ENCODE results near the gene THSD4. TPM values are rescaled to one million over a fixed set of nuclear protein-coding genes. Genes with fewer than 3 reads are reported as not detected.
"Not testable (repeated sequence)": the region's sequence is repeated elsewhere in the genome, so short reads cannot be mapped to it uniquely, and the experiment has no call there.

The THSD4 gene
- total RNA-seq, 2 experiments from 2014 or later = not detected

- Histone ChIP-seq H3K9me3 (ENCODE audit: control insufficient read depth in 1 of 2, insufficient read depth in 1 of 2, low read length in 2 of 2) (no peaks in the 10 kb centered on the region), H3K4me3 (ENCODE audit: low read length) (no peak overlapping the region), H3K27ac (ENCODE audit: low read depth in 1 of 2, low read length in 2 of 2) (no peak overlapping the region), H3K36me3 (ENCODE audit: insufficient read depth, low read length) (no peaks in the 10 kb centered on the region), H3K27me3 (ENCODE audit: control insufficient read depth in 1 of 2, insufficient read depth in 2 of 2, low read length in 2 of 2) (peaks cover 3 to 4% of the 10 kb centered on the region in 2 experiments), H3K4me1 (ENCODE audit: insufficient read depth, low read length) (no peaks in the 10 kb centered on the region)
- Mint-ChIP-seq H3K36me3 (ENCODE audit: low read depth) (no peaks in the 10 kb centered on the region), H3K27me3 (peaks cover 25% of the 10 kb centered on the region), H3K9me3 (no peaks in the 10 kb centered on the region), H3K27ac (no peak overlapping the region), H3K4me3 (no peak overlapping the region), H3K4me1 (ENCODE audit: low read depth) (no peaks in the 10 kb centered on the region)
- ChIA-PET POLR2A (no interaction called here), CTCF (no interaction called here)
- TF ChIP-seq, protein P1, sequence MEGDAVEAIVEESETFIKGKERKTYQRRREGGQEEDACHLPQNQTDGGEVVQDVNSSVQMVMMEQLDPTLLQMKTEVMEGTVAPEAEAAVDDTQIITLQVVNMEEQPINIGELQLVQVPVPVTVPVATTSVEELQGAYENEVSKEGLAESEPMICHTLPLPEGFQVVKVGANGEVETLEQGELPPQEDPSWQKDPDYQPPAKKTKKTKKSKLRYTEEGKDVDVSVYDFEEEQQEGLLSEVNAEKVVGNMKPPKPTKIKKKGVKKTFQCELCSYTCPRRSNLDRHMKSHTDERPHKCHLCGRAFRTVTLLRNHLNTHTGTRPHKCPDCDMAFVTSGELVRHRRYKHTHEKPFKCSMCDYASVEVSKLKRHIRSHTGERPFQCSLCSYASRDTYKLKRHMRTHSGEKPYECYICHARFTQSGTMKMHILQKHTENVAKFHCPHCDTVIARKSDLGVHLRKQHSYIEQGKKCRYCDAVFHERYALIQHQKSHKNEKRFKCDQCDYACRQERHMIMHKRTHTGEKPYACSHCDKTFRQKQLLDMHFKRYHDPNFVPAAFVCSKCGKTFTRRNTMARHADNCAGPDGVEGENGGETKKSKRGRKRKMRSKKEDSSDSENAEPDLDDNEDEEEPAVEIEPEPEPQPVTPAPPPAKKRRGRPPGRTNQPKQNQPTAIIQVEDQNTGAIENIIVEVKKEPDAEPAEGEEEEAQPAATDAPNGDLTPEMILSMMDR (IDR thresholded peaks at IDR 0.05) = no peak
- intact Hi-C loops (cut with DNase I, micrococcal nuclease) = no loop called here
- no peak for ATAC-seq (ENCODE audit: poor library complexity)
- DNase-seq = no peak
Measured at GRCh38 chr15:71664622-71665021, 549.4 kb downstream of the THSD4 start.

GRCh38 chr15:71666763-71667620 lies 551.7 kb downstream of the THSD4 start:
- Mint-ChIP-seq H3K27me3 (peaks cover 35% of the 10 kb centered on the region), H3K36me3 (ENCODE audit: low read depth) (no peaks in the 10 kb centered on the region), H3K4me3 (no peak overlapping the region), H3K9me3 (no peaks in the 10 kb centered on the region), H3K4me1 (ENCODE audit: low read depth) (no peaks in the 10 kb centered on the region), H3K27ac (no peak overlapping the region)
- H3K36me3 ChIP-seq (ENCODE audit: insufficient read depth, low read length) = no peaks in the 10 kb centered on the region
- TF ChIP-seq, protein P1 (IDR thresholded peaks at IDR 0.05) = no peak
- H3K4me3 ChIP-seq (ENCODE audit: low read length) = no peak overlapping the region
- CTCF ChIA-PET = no interaction called here
- H3K4me1 ChIP-seq (ENCODE audit: insufficient read depth, low read length) = no peaks in the 10 kb centered on the region
- no peaks in the 10 kb centered on the region for H3K9me3 ChIP-seq (ENCODE audit: control insufficient read depth in 1 of 2, insufficient read depth in 1 of 2, low read length in 2 of 2)
- POLR2A ChIA-PET = no interaction called here
- H3K27ac ChIP-seq (ENCODE audit: low read depth in 1 of 2, low read length in 2 of 2) = no peak overlapping the region
- H3K27me3 ChIP-seq (ENCODE audit: control insufficient read depth in 1 of 2, insufficient read depth in 2 of 2, low read length in 2 of 2) = peaks cover 0 to 3% of the 10 kb centered on the region in 2 experiments
- intact Hi-C loops (cut with DNase I, micrococcal nuclease) = no loop called here
- ATAC-seq (ENCODE audit: poor library complexity) = no peak
- DNase-seq = no peak

GRCh38 chr15:71669688-71670087 lies 554.4 kb downstream of the THSD4 start:
- TF ChIP-seq, protein P1 (IDR thresholded peaks at IDR 0.05) = no peak
- H3K4me3 ChIP-seq (ENCODE audit: low read length) = no peak overlapping the region
- H3K27ac ChIP-seq (ENCODE audit: low read depth in 1 of 2, low read length in 2 of 2) = no peak overlapping the region
- H3K27me3 ChIP-seq (ENCODE audit: control insufficient read depth in 1 of 2, insufficient read depth in 2 of 2, low read length in 2 of 2) = peaks cover 3 to 8% of the 10 kb centered on the region in 2 experiments
- Mint-ChIP-seq H3K27me3 (peaks cover 51% of the 10 kb centered on the region), H3K27ac (no peak overlapping the region), H3K4me1 (ENCODE audit: low read depth) (no peaks in the 10 kb centered on the region), H3K36me3 (ENCODE audit: low read depth) (no peaks in the 10 kb centered on the region), H3K9me3 (no peaks in the 10 kb centered on the region), H3K4me3 (no peak overlapping the region)
- POLR2A ChIA-PET = no interaction called here
- CTCF ChIA-PET = no interaction called here
- DNase-seq (no peak), ATAC-seq (ENCODE audit: poor library complexity) (no peak)
- H3K36me3 ChIP-seq (ENCODE audit: insufficient read depth, low read length) = no peaks in the 10 kb centered on the region
- intact Hi-C loops (cut with DNase I, micrococcal nuclease) = no loop called here
- H3K4me1 ChIP-seq (ENCODE audit: insufficient read depth, low read length) = no peaks in the 10 kb centered on the region
- H3K9me3 ChIP-seq (ENCODE audit: control insufficient read depth in 1 of 2, insufficient read depth in 1 of 2, low read length in 2 of 2) = no peaks in the 10 kb centered on the region

- POLR2A ChIA-PET = not testable (repeated sequence)
Measured at GRCh38 chr15:71670222-71670621, 555.0 kb downstream of the THSD4 start.

More at GRCh38 chr15:71670222-71670621, 555.0 kb downstream of the THSD4 start:
- H3K27ac Mint-ChIP-seq; ATAC-seq (ENCODE audit: poor library complexity); DNase-seq; H3K4me3 Mint-ChIP-seq; H3K27ac ChIP-seq (ENCODE audit: low read depth in 1 of 2, low read length in 2 of 2); H3K9me3 Mint-ChIP-seq; H3K36me3 ChIP-seq (ENCODE audit: insufficient read depth, low read length); H3K4me1 Mint-ChIP-seq (ENCODE audit: low read depth); intact Hi-C loops (cut with DNase I, micrococcal nuclease); H3K4me1 ChIP-seq (ENCODE audit: insufficient read depth, low read length); H3K36me3 Mint-ChIP-seq (ENCODE audit: low read depth); H3K4me3 ChIP-seq (ENCODE audit: low read length); CTCF ChIA-PET; H3K9me3 ChIP-seq (ENCODE audit: control insufficient read depth in 1 of 2, insufficient read depth in 1 of 2, low read length in 2 of 2): not testable (repeated sequence)
- peaks cover 51% of the 10 kb centered on the region for H3K27me3 Mint-ChIP-seq
- H3K27me3 ChIP-seq (ENCODE audit: control insufficient read depth in 1 of 2, insufficient read depth in 2 of 2, low read length in 2 of 2) = peaks cover 3 to 14% of the 10 kb centered on the region in 2 experiments

Measured in CD4-positive, alpha-beta T cell (primary cell).